Hepatocyte (in vitro differentiated cells): ENCODE data around the gene EPHB1.

Source experiments
- CTCF ChIP-seq: fragments of 200-600 bp; sonication (generic); IDR thresholded peaks from 2 replicates; pipeline ENCODE4 v1.5.1; 2016; ENCODE audit warnings: antibody characterized with exemption, mild to moderate bottlenecking; ENCODE audit not compliant: poor library complexity
- EZH2 ChIP-seq: fragments of 200-600 bp; sonication (generic); IDR thresholded peaks from 2 replicates; pipeline ENCODE4 v1.6.1; 2016; ENCODE audit warnings: antibody characterized with exemption, mild to moderate bottlenecking, borderline replicate concordance

GRCh38 chr3:134992586-134992985 is 197.5 kb downstream of the EPHB1 start:
- TF ChIP-seq EZH2 (no peak), CTCF (no peak)
